Activated CD8-positive, alpha-beta memory T cell treated with anti-CD3 and anti-CD28 coated beads for 24 hours (primary cell): ENCODE measurements around the gene REG4.
A peak's percentile ranks its signal among the peaks of the same experiment; 100 is the strongest.
"Not testable (repeated sequence)": the region's sequence is repeated elsewhere in the genome, so short reads cannot be mapped to it uniquely, and the experiment has no call there.

Experiments used
- DNase-seq: peaks from one replicate; pipeline ENCODE4 v3.0.0-alpha.2; 2020

The REG4 gene

GRCh38 chr1:119811387-119811786 is at the start of gene REG4:
Gene REG4 (minus strand): TSS chr1:119811460. CDS start chr1:119808769, 2,691 bp downstream.
- DNase-seq = no peak

GRCh38 chr1:119859647-119860046 is 48.4 kb upstream of the REG4 start:
- no peak for DNase-seq

- not testable (repeated sequence) for DNase-seq
These were observed 47.4 kb upstream of the REG4 start for GRCh38 chr1:119858556-119859214.

- DNase-seq = no peak
These were observed 46.9 kb upstream of the REG4 start for GRCh38 chr1:119858126-119858525.

- no peak for DNase-seq
These were observed 41.9 kb upstream of the REG4 start for GRCh38 chr1:119853155-119853554.

GRCh38 chr1:119844206-119844605 is 32.9 kb upstream of the REG4 start:
- DNase-seq = not testable (repeated sequence)

GRCh38 chr1:119841306-119841705 is 30.0 kb upstream of the REG4 start:
- no peak for DNase-seq

GRCh38 chr1:119840745-119841144 is 29.5 kb upstream of the REG4 start:
- DNase-seq = no peak

GRCh38 chr1:119838236-119838635 is 27.0 kb upstream of the REG4 start:
- no peak for DNase-seq

- DNase-seq = no peak
These were observed 23.7 kb upstream of the REG4 start for GRCh38 chr1:119834990-119835389.

- DNase-seq = no peak
These were observed 19.8 kb upstream of the REG4 start for GRCh38 chr1:119831027-119831426.

- no peak for DNase-seq
These were observed 18.4 kb upstream of the REG4 start for GRCh38 chr1:119829625-119830024.

- DNase-seq = not testable (repeated sequence)
These were observed 17.7 kb upstream of the REG4 start for GRCh38 chr1:119829006-119829405.

- no peak for DNase-seq
These were observed 17.0 kb upstream of the REG4 start for GRCh38 chr1:119828266-119828665.

- DNase-seq = no peak
These were observed 15.8 kb upstream of the REG4 start for GRCh38 chr1:119827010-119827409.

- no peak for DNase-seq
These were observed 11.1 kb upstream of the REG4 start for GRCh38 chr1:119822406-119822805.

- DNase-seq = no peak
These were observed 6.9 kb upstream of the REG4 start for GRCh38 chr1:119818181-119818580.

- DNase-seq = no peak
These were observed 5.1 kb upstream of the REG4 start for GRCh38 chr1:119816407-119816806.

GRCh38 chr1:119815928-119816327 is 4.7 kb upstream of the REG4 start:
- no peak for DNase-seq

- DNase-seq = no peak
These were observed 4.1 kb upstream of the REG4 start for GRCh38 chr1:119815361-119815760.

GRCh38 chr1:119814288-119814687 is 3.0 kb upstream of the REG4 start:
- DNase-seq = no peak

GRCh38 chr1:119811985-119812557 is 811 bp upstream of the REG4 start:
- no peak for DNase-seq

GRCh38 chr1:119808972-119809550 is 2.2 kb downstream of the REG4 start:
- peak; percentile 82 for DNase-seq

- DNase-seq = no peak
These were observed 2.8 kb downstream of the REG4 start for GRCh38 chr1:119808491-119808890.

GRCh38 chr1:119806489-119806888 is 4.8 kb downstream of the REG4 start:
- DNase-seq = no peak
